WI38 (cell line): Measurements from ENCODE around the gene NGFR.

ENCODE experiments used
- H3K4me3 ChIP-seq: 2 replicates; pipeline ENCODE4 v1.5.1; 2011; ENCODE audit warnings: low read depth, mild to moderate bottlenecking, control low read depth, low read length
- CTCF ChIP-seq: IDR thresholded peaks from 2 replicates; pipeline ENCODE4 v1.5.1; 2012; ENCODE audit warnings: low read depth, mild to moderate bottlenecking, control low read depth, low read length

The NGFR gene

GRCh38 chr17:49523706-49524472 lies 28.8 kb downstream of the NGFR start:
- TF ChIP-seq CTCF: no peak
- no peak overlapping the region for H3K4me3 ChIP-seq

GRCh38 chr17:49524473-49525359 lies 29.6 kb downstream of the NGFR start:
- H3K4me3 ChIP-seq: no peak overlapping the region
- TF ChIP-seq CTCF: no peak

- no peak for TF ChIP-seq CTCF
- no peak overlapping the region for H3K4me3 ChIP-seq
Observed at GRCh38 chr17:49525831-49526741, 31.0 kb downstream of the NGFR start.

GRCh38 chr17:49527927-49528651 lies 33.0 kb downstream of the NGFR start:
- H3K4me3 ChIP-seq: no peak overlapping the region
- no peak for TF ChIP-seq CTCF

GRCh38 chr17:49528966-49529365 lies 33.9 kb downstream of the NGFR start:
- no peak overlapping the region for H3K4me3 ChIP-seq
- no peak for TF ChIP-seq CTCF

GRCh38 chr17:49530118-49530517 lies 35.0 kb downstream of the NGFR start:
- TF ChIP-seq CTCF: no peak
- no peak overlapping the region for H3K4me3 ChIP-seq
